Measurements from ENCODE around the gene GUK1. TPM values are rescaled to one million over a fixed set of nuclear protein-coding genes. Genes with fewer than 3 reads are reported as not detected.
"Not testable (repeated sequence)": the region's sequence is repeated elsewhere in the genome, so short reads cannot be mapped to it uniquely, and the experiment has no call there.

GUK1 gene
- total RNA-seq, 4 donors from 2014 or later = 359 to 470 (median 422) TPM

DNA sequence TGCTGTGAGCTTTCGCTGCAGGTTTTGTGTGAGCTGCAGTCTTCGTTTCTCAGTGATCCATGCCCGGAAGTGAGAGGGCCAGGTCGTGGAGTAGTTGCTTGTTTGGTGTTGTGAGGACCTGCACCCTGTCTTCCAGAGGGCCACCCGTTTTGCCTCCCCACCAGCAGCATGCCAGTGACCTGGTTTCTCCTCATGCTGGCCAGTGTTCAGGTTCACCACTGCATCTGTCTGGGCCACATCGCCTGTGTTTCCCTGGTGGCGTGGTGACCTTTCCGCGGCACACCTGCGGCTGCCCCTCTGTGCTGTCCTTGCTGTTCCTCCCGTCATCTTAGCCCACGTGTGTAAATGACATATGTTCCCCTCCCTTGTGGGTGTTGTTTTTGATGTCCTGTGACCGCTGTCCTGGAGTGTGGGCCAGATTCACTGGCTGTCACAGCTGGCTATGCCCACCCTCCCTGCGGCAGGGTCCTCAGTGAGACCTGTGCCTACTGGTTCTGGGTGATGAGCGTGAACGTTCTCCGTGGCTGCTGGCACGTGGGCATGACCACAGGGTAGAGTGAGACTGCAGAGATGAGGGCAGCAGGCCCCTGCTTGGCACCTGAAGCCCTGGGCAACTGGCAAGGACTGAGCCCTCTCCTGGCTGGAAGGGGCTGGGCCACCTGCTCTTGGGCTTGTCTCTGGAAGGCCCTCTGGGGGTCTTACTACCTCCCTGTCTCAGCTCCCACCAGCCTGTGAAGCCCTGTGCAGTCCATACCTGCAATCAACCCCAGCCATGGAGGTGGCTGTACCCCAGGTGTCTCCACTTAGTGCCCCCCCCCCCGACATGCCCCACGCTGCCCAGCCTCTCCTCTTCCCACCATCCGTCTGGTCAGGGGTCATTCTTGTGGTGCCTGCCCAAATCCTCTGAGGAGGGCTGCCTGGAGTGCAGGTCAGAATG lies 32.8 kb downstream of the GUK1 start:
- TF ChIP-seq CTCF (IDR thresholded peaks at IDR 0.05) (no peak), POLR2A (IDR thresholded peaks at IDR 0.05) (no peak)
- 84 to 87% methylated on average over 21 of the region's 21 CpGs for WGBS, 2 donors
- no peak overlapping the region for H3K4me3 ChIP-seq (ENCODE audit: low read depth, poor library complexity, severe bottlenecking)

GRCh38 chr1:228173528-228174481 lies 33.7 kb downstream of the GUK1 start:
- intact Hi-C loops (cut with DNase I; ENCODE audit: low total_unique reads); H3K4me3 ChIP-seq (ENCODE audit: low read depth, poor library complexity, severe bottlenecking); DNase-seq (ENCODE audit: low spot score in 2 of 2): not testable (repeated sequence)
- WGBS, 2 donors = 56 to 64% methylated on average over 16 to 19 of the region's 69 CpGs

More for the DNA sequence above, 32.8 kb downstream of the GUK1 start:
- no peak for DNase-seq (ENCODE audit: low spot score in 2 of 2)
- intact Hi-C loops (cut with DNase I; ENCODE audit: low total_unique reads) = no loop called here

GRCh38 chr1:228174482-228175315 lies 34.6 kb downstream of the GUK1 start:
- intact Hi-C loops (cut with DNase I; ENCODE audit: low total_unique reads) = no loop called here
- TF ChIP-seq POLR2A (IDR thresholded peaks at IDR 0.05) (no peak), CTCF (IDR thresholded peaks at IDR 0.05) (no peak)
- peak in 1 of 2 donors; percentile 88 for DNase-seq (ENCODE audit: low spot score in 2 of 2)
- WGBS, 2 donors = 63 to 77% methylated on average over 40 to 43 of the region's 52 CpGs
- H3K4me3 ChIP-seq (ENCODE audit: low read depth, poor library complexity, severe bottlenecking) = no peak overlapping the region

- no peak overlapping the region for H3K4me3 ChIP-seq (ENCODE audit: low read depth, poor library complexity, severe bottlenecking)
- TF ChIP-seq CTCF (IDR thresholded peaks at IDR 0.05) (no peak), POLR2A (IDR thresholded peaks at IDR 0.05) (no peak)
- 43 to 75% methylated on average over 6 to 18 of the region's 18 CpGs for WGBS, 2 donors
- DNase-seq (ENCODE audit: low spot score in 2 of 2) = no peak
- intact Hi-C loops (cut with DNase I; ENCODE audit: low total_unique reads) = no loop called here
Measured at GRCh38 chr1:228175316-228176023, 35.4 kb downstream of the GUK1 start.

DNA sequence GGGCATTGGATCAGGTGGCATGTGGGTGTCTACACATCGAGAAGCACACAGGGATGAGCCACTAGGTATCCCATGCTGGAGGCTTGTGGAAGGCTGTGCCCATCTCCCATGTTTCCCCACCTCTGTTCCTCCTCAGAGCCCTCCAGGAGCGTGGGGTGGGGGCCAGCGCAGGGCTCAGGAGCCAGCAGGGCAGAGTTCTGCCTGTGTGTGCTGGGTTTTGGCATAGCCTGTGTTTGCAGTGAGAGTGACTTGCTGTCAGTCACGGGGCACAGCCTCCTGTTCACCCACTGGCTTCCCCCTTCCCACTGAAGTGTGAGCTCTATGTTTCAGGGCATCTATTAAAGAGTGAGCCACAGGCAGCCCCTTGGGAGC lies 35.9 kb downstream of the GUK1 start:
- no peak for DNase-seq (ENCODE audit: low spot score in 2 of 2)
- intact Hi-C loops (cut with DNase I; ENCODE audit: low total_unique reads) = no loop called here
- 79 to 94% methylated on average over 3 to 4 of the region's 4 CpGs for WGBS, 2 donors

More for the DNA sequence above, 35.9 kb downstream of the GUK1 start:
- TF ChIP-seq CTCF (IDR thresholded peaks at IDR 0.05) = no peak
- TF ChIP-seq POLR2A (IDR thresholded peaks at IDR 0.05) = no peak
- H3K4me3 ChIP-seq (ENCODE audit: low read depth, poor library complexity, severe bottlenecking) = no peak overlapping the region

All from lower leg skin (tissue), 4 donors.